Tibial artery (tissue), 4 donors: ENCODE data around the gene LPP.

Source experiments
- DNase-seq, 2 donors: peaks; one replicate each; pipeline ENCODE4 v3.0.0-alpha.2; 2019
- H3K27ac ChIP-seq, 2 donors: fragments of 200-600 bp; sonication (generic) in 1 of 2; 1 replicate in 1 of 2; 2 replicates in 1 of 2; pipeline ENCODE4 v1.5.1; 2018 to 2019; ENCODE audit warnings: mild to moderate bottlenecking in 1 of 2
- H3K27me3 ChIP-seq, 2 donors: fragments of 200-600 bp; sonication (generic) in 1 of 2; one replicate each; pipeline versions ENCODE4 v1.5.1 to v1.6.0; 2016 to 2019
- H3K36me3 ChIP-seq, 3 donors: fragments of 200-600 bp; sonication (generic) in 2 of 3; one replicate each; pipeline ENCODE4 v1.5.1; 2016 to 2019; ENCODE audit warnings: mild to moderate bottlenecking in 2 of 3
- H3K4me1 ChIP-seq, 4 donors: fragments of 200-600 bp; sonication (generic) in 2 of 4; 1 replicate in 3 of 4; 2 replicates in 1 of 4; pipeline ENCODE4 v1.5.1; 2016 to 2019
- H3K4me3 ChIP-seq, 2 donors: fragments of 200-600 bp; sonication (generic) in 1 of 2; 1 replicate in 1 of 2; 2 replicates in 1 of 2; pipeline ENCODE4 v1.5.1; 2018 to 2019; ENCODE audit warnings: mild to moderate bottlenecking in 2 of 2
- H3K9me3 ChIP-seq, 3 donors: fragments of 200-600 bp; sonication (generic) in 1 of 3; one replicate each; pipeline ENCODE4 v1.5.1; 2016 to 2019
- CTCF ChIP-seq, 2 experiments: fragments of 200-600 bp in 1 of 2; fragments of 450-650 bp in 1 of 2; IDR thresholded peaks; one replicate each; pipeline ENCODE4 v1.5.1; 2017 to 2019; ENCODE audit warnings: antibody characterized with exemption in 2 of 2, mild to moderate bottlenecking in 1 of 2, moderate library complexity in 1 of 2
- intact Hi-C: fragments of 100-400 bp; cut with DNase I; formaldehyde crosslinking; loops from one replicate; pipeline ENCODE4 v1.15.0; 2023; ENCODE audit warnings: low total_unique reads

LPP gene

GRCh38 chr3:188191460-188191859 lies 37.5 kb downstream of the LPP start:
- no peak for TF ChIP-seq CTCF (IDR thresholded peaks at IDR 0.05)
- H3K4me3 ChIP-seq: no peak overlapping the region
- no peaks in the 10 kb centered on the region for H3K27me3 ChIP-seq
- intact Hi-C loops: no loop called here
- H3K36me3 ChIP-seq: peaks cover 0 to 7% (median 4%) of the 10 kb centered on the region in 3 donors
- peak overlapping the region; percentile 65 to 96 for H3K27ac ChIP-seq
- peaks cover 0 to 98% (median 35%) of the 10 kb centered on the region in 4 donors for H3K4me1 ChIP-seq
- DNase-seq: no peak
- H3K9me3 ChIP-seq: no peaks in the 10 kb centered on the region

DNA sequence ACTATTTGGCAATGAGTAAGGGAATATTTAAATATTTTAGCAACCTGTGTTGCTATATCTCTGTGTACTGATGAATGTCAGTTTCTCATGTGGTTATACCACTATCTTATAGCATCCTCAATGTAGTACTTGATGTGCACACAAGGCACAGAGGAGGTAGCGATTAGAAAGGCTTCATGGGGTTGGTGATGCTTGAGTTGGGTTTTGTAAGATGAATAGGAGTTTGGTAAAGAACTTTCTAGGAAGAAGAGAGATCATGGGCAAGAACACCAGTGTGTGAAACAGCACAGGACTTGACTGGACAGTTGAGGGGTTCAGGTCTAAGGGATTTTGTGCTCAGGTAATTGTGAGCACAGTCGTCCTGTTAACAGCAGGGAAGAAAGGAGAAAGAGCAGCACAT lies 38.1 kb downstream of the LPP start:
- Histone ChIP-seq H3K4me1 (peaks cover 0 to 98% (median 40%) of the 10 kb centered on the region in 4 donors), H3K27ac (peak overlapping the region; percentile 65 to 96)
- intact Hi-C loops: no loop called here

GRCh38 chr3:188194332-188194731 lies 40.4 kb downstream of the LPP start:
- DNase-seq: no peak
- Histone ChIP-seq H3K36me3 (peaks cover 0 to 15% (median 4%) of the 10 kb centered on the region in 3 donors), H3K4me1 (peaks cover 0 to 98% (median 44%) of the 10 kb centered on the region in 4 donors), H3K27me3 (no peaks in the 10 kb centered on the region), H3K27ac (peak overlapping the region in 1 of 2 donors; percentile 33), H3K9me3 (no peaks in the 10 kb centered on the region), H3K4me3 (no peak overlapping the region)
- no peak for TF ChIP-seq CTCF (IDR thresholded peaks at IDR 0.05)
- intact Hi-C loops: no loop called here

More for the DNA sequence above, 38.1 kb downstream of the LPP start:
- no peaks in the 10 kb centered on the region for H3K9me3 ChIP-seq
- H3K27me3 ChIP-seq: no peaks in the 10 kb centered on the region
- no peak for DNase-seq
- peaks cover 0 to 7% (median 4%) of the 10 kb centered on the region in 3 donors for H3K36me3 ChIP-seq
- H3K4me3 ChIP-seq: no peak overlapping the region
- TF ChIP-seq CTCF (IDR thresholded peaks at IDR 0.05): no peak

DNA sequence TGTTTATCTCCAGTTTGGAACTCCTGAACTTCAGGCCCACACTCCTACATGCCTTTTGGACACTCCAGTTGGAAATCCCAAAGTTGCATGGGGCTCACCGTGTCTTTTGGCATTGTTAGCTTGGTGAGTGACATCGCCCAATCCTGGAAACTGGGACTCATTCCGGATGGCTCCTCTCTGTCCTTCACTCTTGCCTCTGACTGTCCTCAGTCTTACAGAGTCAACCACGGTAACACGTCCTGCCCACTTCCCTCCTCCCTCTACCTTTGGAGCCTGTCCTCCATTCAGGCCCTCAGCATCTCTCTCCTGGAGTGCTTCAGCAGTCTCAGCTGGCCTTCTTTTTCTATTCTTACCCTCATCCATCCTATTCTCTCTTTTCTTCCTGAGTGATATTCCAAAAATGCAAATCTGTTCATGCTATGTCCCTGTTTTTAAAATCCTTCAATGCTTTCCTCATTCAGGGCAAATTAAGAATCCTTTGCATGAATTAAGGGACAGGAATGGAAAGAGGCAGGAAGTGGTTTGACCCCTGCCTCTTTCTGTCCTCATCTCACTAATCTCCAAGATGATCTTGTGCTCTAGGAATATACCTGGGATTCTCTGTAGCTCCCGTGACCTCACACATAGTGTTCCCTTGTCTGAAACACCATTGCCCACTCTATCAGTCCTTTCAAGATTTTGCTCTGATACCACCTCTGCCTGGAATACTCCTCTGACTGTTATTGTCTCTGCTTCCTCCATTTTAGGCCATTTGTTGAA lies 42.5 kb downstream of the LPP start:
- H3K27ac ChIP-seq: peak overlapping the region; percentile 21 to 58
- no peak overlapping the region for H3K4me3 ChIP-seq
- H3K27me3 ChIP-seq: no peaks in the 10 kb centered on the region
- H3K36me3 ChIP-seq: peaks cover 0 to 11% (median 4%) of the 10 kb centered on the region in 3 donors
- H3K4me1 ChIP-seq: peaks cover 0 to 90% (median 32%) of the 10 kb centered on the region in 4 donors
- TF ChIP-seq CTCF (IDR thresholded peaks at IDR 0.05): no peak
- no peaks in the 10 kb centered on the region for H3K9me3 ChIP-seq
- DNase-seq: no peak
- intact Hi-C loops: no loop called here

- intact Hi-C loops: no loop called here
- H3K4me1 ChIP-seq: peaks cover 0 to 88% (median 28%) of the 10 kb centered on the region in 4 donors
- peaks cover 0 to 8% (median 3%) of the 10 kb centered on the region in 3 donors for H3K36me3 ChIP-seq
- no peak for DNase-seq
- H3K27ac ChIP-seq: peak overlapping the region in 1 of 2 donors; percentile 58
- H3K4me3 ChIP-seq: no peak overlapping the region
- H3K9me3 ChIP-seq: no peaks in the 10 kb centered on the region
- H3K27me3 ChIP-seq: no peaks in the 10 kb centered on the region
- TF ChIP-seq CTCF (IDR thresholded peaks at IDR 0.05): no peak
These were observed 43.5 kb downstream of the LPP start for GRCh38 chr3:188197388-188197847.
